ENCODE data around the gene FOLR1.
A peak's percentile ranks its signal among the peaks of the same experiment; 100 is the strongest.

Gene FOLR1

GRCh38 chr11:72217841-72218240, 25.9 kb downstream of the FOLR1 start:
- peaks cover 0 to 10% of the 10 kb centered on the region in 2 donors for H3K27me3 ChIP-seq
- H3K9me3 ChIP-seq, result no peaks in the 10 kb centered on the region
- H3K4me3 ChIP-seq, result no peak overlapping the region
- intact Hi-C loops (cut with DNase I; ENCODE audit: low total_unique reads), result no loop called here
- DNase-seq, result no peak
- no peak for TF ChIP-seq CTCF (IDR thresholded peaks at IDR 0.05)
- peaks cover 0 to 14% (median 7%) of the 10 kb centered on the region in 4 donors for H3K4me1 ChIP-seq
- no peak overlapping the region for H3K27ac ChIP-seq
- no peaks in the 10 kb centered on the region for H3K36me3 ChIP-seq

- H3K9me3 ChIP-seq, result no peaks in the 10 kb centered on the region
- no peak overlapping the region for H3K4me3 ChIP-seq
- no peak overlapping the region for H3K27ac ChIP-seq
- intact Hi-C loops (cut with DNase I; ENCODE audit: low total_unique reads), result no loop called here
- no peak for DNase-seq
- no peak for TF ChIP-seq CTCF (IDR thresholded peaks at IDR 0.05)
- H3K27me3 ChIP-seq, result peaks cover 0 to 10% of the 10 kb centered on the region in 2 donors
- peaks cover 0 to 16% (median 7%) of the 10 kb centered on the region in 4 donors for H3K4me1 ChIP-seq
- no peaks in the 10 kb centered on the region for H3K36me3 ChIP-seq
These were observed 26.4 kb downstream of the FOLR1 start for GRCh38 chr11:72218251-72218745.

GRCh38 chr11:72220696-72221363, 28.9 kb downstream of the FOLR1 start:
- TF ChIP-seq CTCF (IDR thresholded peaks at IDR 0.05), result no peak
- intact Hi-C loops (cut with DNase I; ENCODE audit: low total_unique reads), result no loop called here
- Histone ChIP-seq H3K27me3 (peaks cover 0 to 10% of the 10 kb centered on the region in 2 donors), H3K27ac (no peak overlapping the region), H3K4me1 (peaks cover 0 to 26% (median 15%) of the 10 kb centered on the region in 4 donors), H3K36me3 (no peaks in the 10 kb centered on the region), H3K9me3 (no peaks in the 10 kb centered on the region), H3K4me3 (no peak overlapping the region)
- DNase-seq, result no peak

GRCh38 chr11:72221386-72222075, 29.6 kb downstream of the FOLR1 start:
- intact Hi-C loops (cut with DNase I; ENCODE audit: low total_unique reads), result no loop called here
- Histone ChIP-seq H3K27ac (peak overlapping the region in 1 of 2 donors; percentile 97), H3K4me3 (no peak overlapping the region), H3K9me3 (no peaks in the 10 kb centered on the region), H3K27me3 (peaks cover 0 to 10% of the 10 kb centered on the region in 2 donors), H3K4me1 (peaks cover 0 to 33% (median 20%) of the 10 kb centered on the region in 4 donors), H3K36me3 (peaks cover 0 to 2% (median 0%) of the 10 kb centered on the region in 3 donors)
- no peak for TF ChIP-seq CTCF (IDR thresholded peaks at IDR 0.05)
- DNase-seq, result no peak

GRCh38 chr11:72222106-72222891, 30.4 kb downstream of the FOLR1 start:
- peaks cover 0 to 10% (median 7%) of the 10 kb centered on the region in 3 donors for H3K36me3 ChIP-seq
- no peak for TF ChIP-seq CTCF (IDR thresholded peaks at IDR 0.05)

More at GRCh38 chr11:72222106-72222891, 30.4 kb downstream of the FOLR1 start:
- no peaks in the 10 kb centered on the region for H3K9me3 ChIP-seq
- peaks cover 0 to 3% of the 10 kb centered on the region in 2 donors for H3K27me3 ChIP-seq
- H3K27ac ChIP-seq, result peak overlapping the region; percentile 96 to 97
- DNase-seq, result peak in 1 of 2 donors; percentile 66
- peak overlapping the region; percentile 81 to 89 for H3K4me3 ChIP-seq
- H3K4me1 ChIP-seq, result peaks cover 0 to 41% (median 24%) of the 10 kb centered on the region in 4 donors
- intact Hi-C loops (cut with DNase I; ENCODE audit: low total_unique reads), result no loop called here
